Keratinocyte (primary cell): Measurements from ENCODE around the gene ADGRA3.

Experiments used
- EZH2 ChIP-seq: IDR thresholded peaks from one replicate; pipeline ENCODE4 v1.6.1; 2012; ENCODE audit warnings: inconsistent platforms, mild to moderate bottlenecking, low read length, moderate library complexity
- TF ChIP-seq, protein P1 (sequence below), 3 experiments: IDR thresholded peaks in 1 of 3; conservative IDR thresholded peaks in 1 of 3; optimal IDR thresholded peaks in 1 of 3; 2 replicates in 2 of 3; 3 replicates in 1 of 3; pipeline versions ENCODE3 to v1.5.1; 2011; ENCODE audit warnings: low read length in 3 of 3, mild to moderate bottlenecking in 3 of 3, moderate library complexity in 2 of 3, control low read depth in 1 of 3, inconsistent platforms in 1 of 3; ENCODE audit not compliant: insufficient read depth in 2 of 3; ENCODE audit errors: extremely low read depth in 1 of 3

DNA sequence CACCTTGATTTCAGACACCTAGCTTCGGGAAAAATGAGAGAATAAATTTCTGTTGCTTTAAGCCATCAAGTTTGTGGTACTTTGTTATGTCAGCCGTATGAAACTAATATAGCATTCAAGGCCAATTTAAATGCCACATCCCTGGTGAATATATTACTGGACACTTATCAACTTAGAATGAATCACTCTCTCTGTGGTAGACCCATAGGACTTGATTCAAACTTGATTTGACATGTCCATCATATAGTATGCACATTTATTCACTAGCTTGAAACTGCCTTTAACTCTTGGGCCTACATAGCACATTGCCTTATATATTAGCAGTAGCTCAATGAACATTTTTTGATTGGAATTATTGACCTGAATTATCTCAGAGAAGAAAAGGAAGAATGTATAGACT is 172.3 kb downstream of the ADGRA3 start:
- TF ChIP-seq, protein P1, sequence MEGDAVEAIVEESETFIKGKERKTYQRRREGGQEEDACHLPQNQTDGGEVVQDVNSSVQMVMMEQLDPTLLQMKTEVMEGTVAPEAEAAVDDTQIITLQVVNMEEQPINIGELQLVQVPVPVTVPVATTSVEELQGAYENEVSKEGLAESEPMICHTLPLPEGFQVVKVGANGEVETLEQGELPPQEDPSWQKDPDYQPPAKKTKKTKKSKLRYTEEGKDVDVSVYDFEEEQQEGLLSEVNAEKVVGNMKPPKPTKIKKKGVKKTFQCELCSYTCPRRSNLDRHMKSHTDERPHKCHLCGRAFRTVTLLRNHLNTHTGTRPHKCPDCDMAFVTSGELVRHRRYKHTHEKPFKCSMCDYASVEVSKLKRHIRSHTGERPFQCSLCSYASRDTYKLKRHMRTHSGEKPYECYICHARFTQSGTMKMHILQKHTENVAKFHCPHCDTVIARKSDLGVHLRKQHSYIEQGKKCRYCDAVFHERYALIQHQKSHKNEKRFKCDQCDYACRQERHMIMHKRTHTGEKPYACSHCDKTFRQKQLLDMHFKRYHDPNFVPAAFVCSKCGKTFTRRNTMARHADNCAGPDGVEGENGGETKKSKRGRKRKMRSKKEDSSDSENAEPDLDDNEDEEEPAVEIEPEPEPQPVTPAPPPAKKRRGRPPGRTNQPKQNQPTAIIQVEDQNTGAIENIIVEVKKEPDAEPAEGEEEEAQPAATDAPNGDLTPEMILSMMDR (optimal IDR thresholded peaks at IDR 0.05 in 1 of 3, IDR thresholded peaks at IDR 0.05 in 1 of 3, conservative IDR thresholded peaks at IDR 0.05 in 1 of 3; ENCODE audit: extremely low read depth in 1 of 3, insufficient read depth in 2 of 3, low read length in 3 of 3) = no peak
- TF ChIP-seq EZH2 = no peak
